HG02610 (cell line): ENCODE measurements around the gene LRCOL1.

Experiments
- ATAC-seq: cut with Tn5 transposase; IDR thresholded peaks from one replicate; pipeline ENCODE4 v1.9.1; 2021; ENCODE audit warnings: mild to moderate bottlenecking, moderate library complexity; ENCODE audit not compliant: unreplicated experiment

The LRCOL1 gene

GRCh38 chr12:132620113-132620898 lies 9.9 kb upstream of the LRCOL1 start:
- no peak for ATAC-seq

GRCh38 chr12:132619386-132620112 lies 9.2 kb upstream of the LRCOL1 start:
- ATAC-seq: no peak

- ATAC-seq: no peak
Measured at GRCh38 chr12:132619071-132619385, 8.6 kb upstream of the LRCOL1 start.

- ATAC-seq: no peak
Measured at GRCh38 chr12:132618683-132619043, 8.3 kb upstream of the LRCOL1 start, which contains the start of gene P2RX2. Gene P2RX2, plus strand, starts transcription at chr12:132618776. Its CDS starts 41 bp downstream, at chr12:132618817.

GRCh38 chr12:132617822-132618682 lies 7.7 kb upstream of the LRCOL1 start:
- ATAC-seq: no peak

- ATAC-seq: no peak
Measured at GRCh38 chr12:132617135-132617701, 6.8 kb upstream of the LRCOL1 start.

- no peak for ATAC-seq
Measured at GRCh38 chr12:132615579-132616038, 5.2 kb upstream of the LRCOL1 start.

GRCh38 chr12:132614861-132615578 lies 4.6 kb upstream of the LRCOL1 start:
- no peak for ATAC-seq

- no peak for ATAC-seq
Measured at GRCh38 chr12:132614029-132614428, 3.6 kb upstream of the LRCOL1 start.

- no peak for ATAC-seq
Measured at GRCh38 chr12:132611620-132612019, 1.2 kb upstream of the LRCOL1 start.

GRCh38 chr12:132610866-132611602 lies 652 bp upstream of the LRCOL1 start:
- no peak for ATAC-seq

- ATAC-seq: no peak
Measured at GRCh38 chr12:132608231-132609171, 1.9 kb downstream of the LRCOL1 start.

- ATAC-seq: no peak
Measured at GRCh38 chr12:132606927-132607326, 3.5 kb downstream of the LRCOL1 start.

- ATAC-seq: no peak
Measured at GRCh38 chr12:132606466-132606865, 3.9 kb downstream of the LRCOL1 start.

- no peak for ATAC-seq
Measured at GRCh38 chr12:132605892-132606291, 4.5 kb downstream of the LRCOL1 start.

- no peak for ATAC-seq
Measured at GRCh38 chr12:132604668-132605441, 5.5 kb downstream of the LRCOL1 start.

GRCh38 chr12:132604151-132604618 lies 6.2 kb downstream of the LRCOL1 start:
- no peak for ATAC-seq
